HG03196 (cell line): Measurements from ENCODE around the gene UBTD1.
"Not testable (repeated sequence)": the region's sequence is repeated elsewhere in the genome, so short reads cannot be mapped to it uniquely, and the experiment has no call there.

ENCODE experiments used
- ATAC-seq: cut with Tn5 transposase; IDR thresholded peaks from one replicate; pipeline ENCODE4 v1.9.1; 2021; ENCODE audit not compliant: unreplicated experiment

Gene UBTD1

GRCh38 chr10:97537186-97537869 is 38.6 kb downstream of the UBTD1 start:
- ATAC-seq, result no peak

DNA sequence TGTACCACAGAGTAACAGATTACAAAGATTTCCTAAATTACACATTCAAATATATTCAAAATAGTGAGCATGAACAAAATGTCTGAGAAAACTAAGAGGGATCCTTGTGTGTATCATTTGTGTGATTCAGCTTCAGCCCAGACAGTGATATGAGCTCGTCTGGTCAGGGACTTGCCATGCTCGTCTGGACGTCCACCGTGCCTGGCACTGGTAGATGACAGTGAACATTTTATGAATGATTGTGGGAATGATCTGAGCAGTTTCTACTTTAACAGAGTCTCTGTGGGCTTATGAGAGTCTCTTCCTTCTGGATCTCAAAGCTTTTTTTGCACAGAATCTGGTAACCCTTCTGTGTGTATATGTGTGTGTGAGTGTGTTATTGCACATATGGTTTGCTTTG is 39.7 kb downstream of the UBTD1 start:
- no peak for ATAC-seq

DNA sequence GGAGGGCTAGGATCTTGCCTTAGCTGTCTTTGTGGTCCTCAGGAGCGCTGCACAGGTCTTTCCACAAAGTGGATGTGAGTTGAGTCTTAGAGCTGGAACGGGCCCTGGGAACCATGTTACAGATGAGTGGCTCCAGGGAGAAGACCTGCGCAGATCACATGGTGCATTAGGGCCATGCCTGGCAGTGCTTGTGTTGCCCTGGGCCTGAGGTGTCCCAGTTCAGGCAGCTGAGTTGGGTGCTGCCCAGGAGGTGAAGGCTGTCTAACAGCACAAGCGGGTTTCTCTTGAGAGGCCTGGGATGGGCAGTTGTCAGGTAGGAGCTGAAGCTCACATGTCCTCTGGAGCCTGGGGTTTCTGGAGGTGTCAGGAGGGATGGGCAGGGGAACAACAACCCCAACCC is 40.1 kb downstream of the UBTD1 start:
- ATAC-seq, result no peak

DNA sequence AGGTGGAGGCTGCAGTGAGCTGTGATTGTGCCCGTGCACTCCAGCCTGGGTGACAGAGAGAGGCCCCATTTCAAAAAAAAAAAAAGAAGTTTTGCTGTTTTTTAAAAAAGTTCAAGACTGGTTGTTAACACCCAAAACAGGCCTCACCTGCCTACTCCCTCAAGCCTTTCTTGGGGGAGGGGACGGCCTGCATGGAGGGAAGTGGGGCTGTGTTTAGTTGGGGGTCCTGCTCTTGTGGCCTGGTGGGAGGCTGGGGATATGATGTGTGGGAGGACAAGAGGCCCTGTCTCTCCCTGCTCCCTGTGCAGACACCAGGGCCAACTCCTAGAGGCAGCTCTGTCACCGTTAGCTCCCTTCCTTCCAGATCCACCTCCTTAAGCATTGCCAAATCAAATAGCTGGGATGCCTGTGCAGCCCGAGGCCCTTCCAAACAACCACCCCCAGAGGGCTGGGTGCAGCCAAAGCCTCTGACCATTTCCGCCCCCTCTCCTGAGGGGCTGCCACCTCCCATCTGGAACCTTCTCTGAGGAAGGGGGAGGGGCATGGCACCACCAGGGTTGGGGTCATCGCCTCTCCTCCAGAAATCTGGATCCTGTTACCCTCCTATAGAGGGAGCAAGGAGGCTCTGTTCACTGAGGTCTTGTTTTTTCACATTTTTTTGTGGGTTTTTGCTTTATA is 40.9 kb downstream of the UBTD1 start:
- ATAC-seq, result no peak

DNA sequence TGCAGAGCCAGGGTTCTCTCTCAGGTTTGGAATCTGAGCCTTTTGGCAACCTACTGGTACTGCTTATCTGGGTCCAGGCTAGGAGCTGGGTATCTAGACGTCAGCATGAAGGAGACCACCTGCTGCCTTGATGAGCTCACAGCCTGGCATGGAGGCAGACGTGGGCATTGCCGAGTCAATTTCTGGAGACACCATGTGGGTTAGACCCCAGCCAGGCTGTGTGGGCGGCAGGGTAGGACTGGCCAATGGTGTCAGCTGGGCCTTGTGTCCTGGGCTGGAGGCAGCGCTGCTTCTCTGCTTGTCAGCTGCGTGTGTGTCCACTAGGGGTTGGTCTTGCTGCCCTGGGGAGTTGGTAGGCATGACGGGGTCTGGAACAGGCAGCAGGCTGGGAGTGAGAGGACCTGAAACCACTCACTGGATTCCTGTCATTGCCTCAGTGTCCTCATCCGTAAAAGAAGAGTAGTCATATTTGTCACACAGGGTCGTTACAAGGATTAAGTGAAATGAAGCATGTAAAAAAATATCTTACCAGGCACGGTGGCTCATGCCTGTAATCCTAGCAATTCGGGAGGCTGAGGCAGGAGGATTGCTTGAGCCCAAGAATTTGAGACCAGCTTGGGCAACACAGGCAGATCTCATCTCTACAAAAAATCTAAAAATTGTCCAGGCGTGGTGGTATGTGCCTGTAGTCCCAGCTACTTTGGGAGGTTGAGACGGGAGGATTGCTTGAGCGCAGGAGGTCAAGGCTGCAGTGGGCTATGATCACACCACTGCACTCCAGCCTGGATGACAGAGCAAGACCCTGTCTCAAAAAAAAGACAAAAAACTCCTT is 42.2 kb downstream of the UBTD1 start:
- ATAC-seq, result no peak

DNA sequence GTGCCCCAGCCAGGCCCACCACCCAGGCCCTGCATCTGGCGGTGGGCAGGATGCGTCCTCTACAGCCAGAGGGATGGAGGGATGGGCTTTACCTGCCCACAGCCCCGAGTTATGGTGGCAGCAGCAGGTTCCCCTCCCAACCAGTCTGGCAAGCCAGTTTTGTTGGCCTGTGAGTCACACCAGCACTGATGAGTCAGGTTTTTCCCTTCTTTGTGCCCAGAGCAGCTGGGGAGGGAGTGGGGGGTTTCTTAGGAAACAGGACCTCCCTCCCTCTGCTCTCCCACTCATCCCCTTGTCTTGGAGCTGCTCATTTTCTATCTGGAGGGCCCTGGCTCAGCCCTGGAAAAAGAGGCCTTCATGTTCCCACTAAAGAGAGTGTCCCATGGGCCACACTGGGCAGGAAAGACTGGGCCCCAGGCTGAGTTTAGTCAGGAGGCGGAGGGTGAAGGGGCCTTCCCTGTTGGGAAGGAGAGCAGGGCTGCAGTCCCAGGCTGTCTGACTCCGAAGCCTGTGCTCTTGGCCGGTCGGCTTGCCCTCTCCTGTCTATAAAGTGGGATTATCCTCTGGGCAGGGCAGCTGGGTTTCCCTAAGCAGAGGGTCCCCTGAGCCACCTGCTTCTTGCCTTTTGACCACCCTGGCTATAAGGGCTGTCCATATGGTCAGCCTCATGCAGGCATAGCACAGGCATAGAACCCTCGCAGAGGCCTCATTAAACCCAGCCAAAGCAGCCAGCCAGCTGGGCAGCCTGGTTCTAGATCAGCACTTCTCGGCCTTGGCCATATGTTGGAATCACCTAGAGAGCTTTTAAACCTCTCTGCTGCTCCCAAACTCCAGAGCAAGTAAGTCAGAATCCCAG is 43.7 kb downstream of the UBTD1 start:
- ATAC-seq, result no peak

- ATAC-seq, result peak; percentile 69
These were observed 44.4 kb downstream of the UBTD1 start for GRCh38 chr10:97543025-97543546.

- no peak for ATAC-seq
These were observed 47.9 kb downstream of the UBTD1 start for GRCh38 chr10:97546456-97547270.

DNA sequence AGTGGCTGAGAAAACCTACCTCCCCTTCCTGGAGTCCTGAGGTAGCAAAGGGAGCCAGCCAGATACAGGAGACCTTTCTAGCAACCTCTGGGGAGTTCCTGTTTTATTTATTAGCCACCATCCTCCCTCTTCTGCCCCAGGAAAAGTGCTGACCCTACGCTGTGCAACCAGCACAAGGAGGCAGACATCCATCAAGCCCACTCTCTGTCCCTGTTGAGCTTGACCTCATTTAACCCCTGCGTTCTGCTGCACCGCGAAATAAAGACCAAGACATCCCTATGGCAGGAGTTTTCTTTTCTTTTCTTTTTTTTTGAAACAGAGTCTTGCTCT is 48.5 kb downstream of the UBTD1 start:
- no peak for ATAC-seq

DNA sequence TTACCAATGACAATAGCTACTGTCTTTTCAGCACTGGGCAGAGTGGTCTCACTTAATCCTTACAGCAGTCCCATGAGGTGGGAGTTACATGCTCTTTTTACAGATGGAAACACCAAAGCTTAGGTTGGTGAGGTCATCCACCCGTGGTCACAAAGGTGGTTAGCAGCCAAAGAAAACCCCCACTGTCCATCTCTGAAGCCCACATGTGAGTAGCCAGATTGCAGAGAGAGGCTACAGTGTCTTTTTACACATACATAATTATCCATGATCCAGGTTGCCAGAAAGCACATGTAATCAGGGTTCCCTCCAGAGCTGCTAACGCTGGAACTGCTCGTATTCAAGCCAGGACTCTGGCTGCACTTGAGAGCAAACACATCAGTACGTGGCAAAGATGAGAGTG is 49.2 kb downstream of the UBTD1 start:
- no peak for ATAC-seq

GRCh38 chr10:97548828-97549455 is 50.2 kb downstream of the UBTD1 start:
- ATAC-seq, result no peak

DNA sequence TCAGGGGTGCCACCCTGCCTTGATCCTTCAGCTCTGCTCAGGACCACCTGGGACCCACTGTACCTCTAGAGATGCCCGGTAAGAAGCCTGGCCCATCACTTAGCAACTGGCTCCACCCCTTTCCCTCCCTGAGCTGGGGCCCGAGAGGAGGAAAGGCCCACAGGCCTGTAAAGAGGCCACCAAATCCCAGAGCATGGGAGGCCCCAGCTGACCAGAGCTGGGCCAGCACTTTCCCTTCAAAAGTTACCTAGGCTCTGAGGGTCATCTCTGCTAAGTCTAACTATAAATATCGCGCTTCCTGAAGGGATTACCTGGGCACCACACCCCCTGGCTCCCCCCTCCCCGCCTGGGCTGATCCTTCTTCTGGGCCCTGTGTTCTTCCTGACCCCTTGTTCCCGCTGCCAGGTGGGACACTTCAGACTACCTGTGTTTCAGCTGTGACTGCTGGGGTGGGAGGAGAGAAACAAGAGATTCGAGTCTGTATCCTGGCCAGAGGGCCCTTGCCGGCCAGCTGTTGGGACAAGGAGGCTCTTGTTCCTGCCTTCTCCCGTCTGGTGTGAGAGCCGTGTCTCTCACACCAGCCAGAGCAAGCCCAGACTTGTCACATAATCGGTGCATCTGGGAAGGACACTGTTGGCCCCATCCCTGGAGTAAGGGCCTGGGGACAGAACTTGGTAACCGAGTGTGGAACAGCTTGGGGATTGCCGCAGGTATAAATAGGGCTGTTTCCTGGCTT is 51.0 kb downstream of the UBTD1 start:
- ATAC-seq, result no peak

- no peak for ATAC-seq
These were observed 51.8 kb downstream of the UBTD1 start for GRCh38 chr10:97550336-97551149.

DNA sequence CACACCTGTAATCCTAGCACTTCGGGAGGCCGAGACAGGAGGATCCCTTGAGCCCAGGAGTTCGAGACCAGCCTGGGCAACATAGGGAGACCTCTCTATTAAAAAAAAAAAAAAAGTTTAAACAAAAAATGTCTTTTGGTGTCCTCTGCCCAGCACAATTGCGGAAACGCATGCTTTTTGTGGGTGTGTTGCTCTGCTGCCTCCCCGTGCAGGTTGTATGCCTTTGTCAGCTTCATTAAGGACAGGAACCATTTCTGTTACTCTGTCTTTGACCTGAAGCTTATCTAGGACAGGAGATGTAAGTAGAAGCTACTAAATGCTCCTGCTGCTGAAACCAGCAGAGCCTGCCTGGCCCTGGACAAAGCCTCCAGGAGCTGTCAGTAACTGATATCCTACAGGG is 52.5 kb downstream of the UBTD1 start:
- ATAC-seq, result no peak

GRCh38 chr10:97553575-97554031 is 54.9 kb downstream of the UBTD1 start:
- no peak for ATAC-seq

DNA sequence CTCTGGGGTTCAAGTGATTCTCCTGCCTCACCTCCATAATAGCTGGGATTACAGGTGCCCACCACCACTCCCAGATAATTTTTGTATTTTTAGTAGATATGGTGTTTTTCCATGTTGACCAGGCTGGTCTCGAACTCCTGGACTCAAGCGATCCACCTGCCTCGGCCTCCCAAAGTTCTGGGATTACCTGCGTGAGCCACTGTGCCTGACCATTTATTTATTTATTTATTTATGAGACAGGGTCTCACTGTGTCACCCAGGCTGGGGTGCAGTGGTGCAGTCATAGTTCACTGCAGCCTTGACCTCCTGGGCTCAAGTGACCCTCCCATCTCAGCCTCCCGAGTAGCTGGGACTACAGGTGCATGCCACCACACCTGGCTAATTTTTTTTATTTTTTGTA is 55.6 kb downstream of the UBTD1 start:
- not testable (repeated sequence) for ATAC-seq

- ATAC-seq, result not testable (repeated sequence)
These were observed 56.8 kb downstream of the UBTD1 start for GRCh38 chr10:97555541-97555940.
